Endothelial cell of umbilical vein (primary cell): Measurements from ENCODE around the gene MED16. TPM values are rescaled to one million over a fixed set of nuclear protein-coding genes. Genes with fewer than 3 reads are reported as not detected.

Experiments used
- BruUV-seq: library from RNA; stranded (reverse); fragments of 400-500 nt; replicated peaks from 2 replicates; lab custom pipeline; 2021; lab: Mats Ljungman, UMichigan
- CTCF ChIA-PET: fragments of 300-600, 350-600 bp; sonication (Branson Sonifier 250); formaldehyde crosslinking; loops from one replicate; lab custom pipeline; 2021; ENCODE audit warnings: antibody characterized with exemption, inconsistent platforms; lab: Charles Lee
- POLR2A ChIA-PET: fragments of 300-600, 350-600 bp; sonication (Branson Sonifier 250); formaldehyde crosslinking; loops from one replicate; lab custom pipeline; 2021; ENCODE audit warnings: antibody characterized with exemption, inconsistent platforms; lab: Charles Lee
- DNase-seq: peaks from one replicate; pipeline ENCODE4 v3.0.0-alpha.2; 2011; ENCODE audit warnings: low read depth, low spot score
- FAIRE-seq: peaks from 2 replicates; lab custom pipeline; 2011; peaks lifted over from hg19 to GRCh38; lab: Jason Lieb, UNC
- H2AFZ ChIP-seq: 2 replicates; pipeline ENCODE4 v1.6.0; 2012; ENCODE audit warnings: low read depth, low read length, control low read depth, inconsistent platforms
- H3K27ac ChIP-seq: 2 replicates; pipeline ENCODE4 v1.5.1; 2011; ENCODE audit warnings: low read depth, mild to moderate bottlenecking, control low read depth, low read length, moderate library complexity; ENCODE audit not compliant: insufficient read depth
- H3K27me3 ChIP-seq, 2 experiments: 2 replicates each; pipeline versions ENCODE4 v1.6.0 to v1.6.1; 2011; ENCODE audit warnings: low read length in 2 of 2, mixed read lengths in 1 of 2; ENCODE audit not compliant: control insufficient read depth in 2 of 2, insufficient read depth in 2 of 2
- H3K36me3 ChIP-seq, 2 experiments: 2 replicates in 1 of 2; 3 replicates in 1 of 2; pipeline ENCODE4 v1.5.1; 2011; ENCODE audit warnings: low read length in 2 of 2, mild to moderate bottlenecking in 1 of 2, moderate library complexity in 1 of 2; ENCODE audit not compliant: control insufficient read depth in 2 of 2, insufficient read depth in 2 of 2; ENCODE audit errors: extremely low read depth in 1 of 2
- H3K4me1 ChIP-seq: 3 replicates; pipeline ENCODE4 v1.5.1; 2011; ENCODE audit warnings: mild to moderate bottlenecking, low read length; ENCODE audit not compliant: control insufficient read depth, insufficient read depth; ENCODE audit errors: extremely low read depth
- H3K4me2 ChIP-seq: 2 replicates; pipeline ENCODE4 v1.6.1; 2011; ENCODE audit warnings: low read length, control low read depth, mixed read lengths; ENCODE audit not compliant: insufficient read depth
- H3K4me3 ChIP-seq, 3 experiments: fragments of 200-600 bp in 1 of 3; sonication (generic), shearing (Covaris generic) in 1 of 3; replicated peaks in 1 of 3; 2 replicates each; pipeline ENCODE4 v1.5.1; 2011 to 2016; ENCODE audit warnings: control low read depth in 3 of 3, low read length in 3 of 3, mild to moderate bottlenecking in 2 of 3, inconsistent platforms in 1 of 3, low read depth in 1 of 3, moderate library complexity in 1 of 3; ENCODE audit not compliant: insufficient read depth in 1 of 3
- H3K79me2 ChIP-seq: 2 replicates; pipeline ENCODE4 v1.6.0; 2012; ENCODE audit warnings: low read length, inconsistent platforms; ENCODE audit not compliant: control insufficient read depth, insufficient read depth
- H3K9ac ChIP-seq: replicated peaks from 2 replicates; pipeline ENCODE3; 2011; ENCODE audit warnings: low read length, control low read depth; ENCODE audit not compliant: insufficient read depth; ENCODE audit errors: extremely low read depth
- H3K9me1 ChIP-seq: replicated peaks from 3 replicates; pipeline ENCODE4 v1.6.0; 2011; ENCODE audit warnings: mild to moderate bottlenecking, low read length; ENCODE audit not compliant: control insufficient read depth, insufficient read depth; ENCODE audit errors: extremely low read depth
- H3K9me3 ChIP-seq: replicated peaks from 2 replicates; pipeline ENCODE4 v1.5.1; 2012; ENCODE audit warnings: low read length, inconsistent platforms; ENCODE audit not compliant: control insufficient read depth, insufficient read depth
- H4K20me1 ChIP-seq: replicated peaks from 2 replicates; pipeline ENCODE3; 2011; ENCODE audit warnings: mild to moderate bottlenecking, low read length; ENCODE audit not compliant: control insufficient read depth, insufficient read depth; ENCODE audit errors: extremely low read depth
- EZH2 ChIP-seq: IDR thresholded peaks from 2 replicates; pipeline ENCODE4 v1.6.1; 2012; ENCODE audit warnings: borderline replicate concordance, low read depth, mild to moderate bottlenecking, moderate library complexity, low read length, inconsistent platforms; ENCODE audit not compliant: severe bottlenecking
- FOS ChIP-seq: IDR thresholded peaks from 2 replicates; pipeline ENCODE4 v1.6.1; 2011; ENCODE audit warnings: mild to moderate bottlenecking, low read length, moderate library complexity, borderline replicate concordance; ENCODE audit not compliant: insufficient read depth
- GATA2 ChIP-seq: IDR thresholded peaks from 2 replicates; pipeline ENCODE4 v1.7.0; 2011; ENCODE audit warnings: low read depth, mild to moderate bottlenecking, moderate library complexity, mixed read lengths, low read length; ENCODE audit not compliant: insufficient read length, insufficient read depth
- MAX ChIP-seq: IDR thresholded peaks from 2 replicates; pipeline ENCODE4 v1.6.1; 2011; ENCODE audit not compliant: insufficient read depth, insufficient read length
- MYC ChIP-seq: IDR thresholded peaks from one replicate; pipeline ENCODE4 v1.6.1; 2011; ENCODE audit warnings: mild to moderate bottlenecking, low read depth, low read length
- POLR2A ChIP-seq: IDR thresholded peaks from 2 replicates; pipeline ENCODE4 v1.6.1; 2012; ENCODE audit warnings: low read depth, mild to moderate bottlenecking, control low read depth, low read length
- POLR2AphosphoS5 ChIP-seq: IDR thresholded peaks from 2 replicates; pipeline ENCODE4 v1.6.1; 2012; ENCODE audit warnings: low read depth, mild to moderate bottlenecking, control low read depth, low read length, moderate library complexity; ENCODE audit not compliant: insufficient read depth
- dilution Hi-C: fragments of 300-500 bp; cut with MboI; formaldehyde crosslinking; loops from one replicate; pipeline ENCODE4 v1.15.0; 2019; ENCODE audit warnings: low sequenced_read_pairs; ENCODE audit not compliant: extremely low pct_ligation_motif_present
- intact Hi-C: fragments of 100-400 bp; cut with micrococcal nuclease; formaldehyde crosslinking; loops from one replicate; pipeline ENCODE4 v1.10.0; 2022
- polyA plus RNA-seq, 4 experiments: library from polyadenylated mRNA; depleted of rRNA in 3 of 4; stranded (reverse) in 3 of 4; unstranded in 1 of 4; fragments of >200 nt; gene quantifications; 2 replicates each; pipeline versions ENCODE4 v1.2.1 to v1.2.3, GENCODE V29; 2011 to 2012; ENCODE audit warnings: missing spikeins in 1 of 4
- total RNA-seq: library from RNA; stranded (reverse); gene quantifications from 2 replicates; pipeline ENCODE4 v1.2.3, GENCODE V29; 2021
- TF ChIP-seq, protein P1 (sequence below), 2 donors: IDR thresholded peaks; 1 replicate in 1 of 2; 2 replicates in 1 of 2; pipeline ENCODE4 v1.5.1; 2011; ENCODE audit warnings: low read length in 2 of 2, mild to moderate bottlenecking in 2 of 2, moderate library complexity in 2 of 2, control low read depth in 1 of 2, inconsistent platforms in 1 of 2, low read depth in 1 of 2; ENCODE audit not compliant: insufficient read depth in 1 of 2; ENCODE audit errors: extremely low read depth in 1 of 2

MED16 gene
- total and polyA plus RNA-seq, 2 donors (not counting 3 experiments of a cell fraction or from before 2014, with no cell fraction given), result 63.1 to 66.5 TPM

DNA sequence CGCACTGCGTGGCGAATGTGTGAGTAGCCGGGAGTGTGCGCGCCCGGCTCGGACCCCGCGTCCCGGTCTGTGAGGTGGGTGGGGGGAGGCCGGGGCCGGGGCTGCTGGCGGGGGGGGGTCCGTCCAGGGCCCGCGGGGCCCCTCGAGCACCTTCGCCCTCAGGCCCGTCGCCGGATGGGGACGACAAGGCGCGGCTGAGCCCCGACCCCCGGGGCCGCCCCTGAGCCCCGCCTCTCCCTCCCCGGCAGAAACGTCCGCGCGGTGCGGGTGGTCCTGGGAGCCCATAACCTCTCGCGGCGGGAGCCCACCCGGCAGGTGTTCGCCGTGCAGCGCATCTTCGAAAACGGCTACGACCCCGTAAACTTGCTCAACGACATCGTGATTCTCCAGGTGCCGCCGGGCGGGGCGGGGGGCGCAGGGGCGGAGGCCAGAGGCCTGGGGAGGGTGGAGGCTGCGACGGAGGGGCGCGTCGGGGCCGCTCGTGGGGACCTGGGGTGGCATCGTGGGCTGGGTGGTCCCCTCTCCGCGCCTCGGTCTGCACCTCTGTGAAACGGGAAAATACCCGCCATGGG is 39.9 kb downstream of the MED16 start:
- CTCF ChIA-PET, result no interaction called here

More for the DNA sequence above, 39.9 kb downstream of the MED16 start:
- H3K27ac ChIP-seq, result no peak overlapping the region
- dilution Hi-C loops (no loop called here), intact Hi-C loops (no loop called here)
- no peak overlapping the region for H2AFZ ChIP-seq
- H3K79me2 ChIP-seq, result no peaks in the 10 kb centered on the region
- no peaks in the 10 kb centered on the region for H3K27me3 ChIP-seq
- no peaks in the 10 kb centered on the region for H4K20me1 ChIP-seq
- no TSS peak for BruUV-seq
- DNase-seq (no peak), FAIRE-seq (no peak)
- no peaks in the 10 kb centered on the region for H3K9me3 ChIP-seq
- no peak overlapping the region for H3K4me2 ChIP-seq
- H3K9ac ChIP-seq, result no peak overlapping the region
- H3K36me3 ChIP-seq, result no peaks in the 10 kb centered on the region
- POLR2A ChIA-PET, result no interaction called here
- no peaks in the 10 kb centered on the region for H3K4me1 ChIP-seq
- no peaks in the 10 kb centered on the region for H3K9me1 ChIP-seq
- TF ChIP-seq POLR2A (no peak), MYC (no peak), POLR2AphosphoS5 (no peak), EZH2 (no peak), MAX (no peak), FOS (no peak), GATA2 (no peak)
- TF ChIP-seq, protein P1, sequence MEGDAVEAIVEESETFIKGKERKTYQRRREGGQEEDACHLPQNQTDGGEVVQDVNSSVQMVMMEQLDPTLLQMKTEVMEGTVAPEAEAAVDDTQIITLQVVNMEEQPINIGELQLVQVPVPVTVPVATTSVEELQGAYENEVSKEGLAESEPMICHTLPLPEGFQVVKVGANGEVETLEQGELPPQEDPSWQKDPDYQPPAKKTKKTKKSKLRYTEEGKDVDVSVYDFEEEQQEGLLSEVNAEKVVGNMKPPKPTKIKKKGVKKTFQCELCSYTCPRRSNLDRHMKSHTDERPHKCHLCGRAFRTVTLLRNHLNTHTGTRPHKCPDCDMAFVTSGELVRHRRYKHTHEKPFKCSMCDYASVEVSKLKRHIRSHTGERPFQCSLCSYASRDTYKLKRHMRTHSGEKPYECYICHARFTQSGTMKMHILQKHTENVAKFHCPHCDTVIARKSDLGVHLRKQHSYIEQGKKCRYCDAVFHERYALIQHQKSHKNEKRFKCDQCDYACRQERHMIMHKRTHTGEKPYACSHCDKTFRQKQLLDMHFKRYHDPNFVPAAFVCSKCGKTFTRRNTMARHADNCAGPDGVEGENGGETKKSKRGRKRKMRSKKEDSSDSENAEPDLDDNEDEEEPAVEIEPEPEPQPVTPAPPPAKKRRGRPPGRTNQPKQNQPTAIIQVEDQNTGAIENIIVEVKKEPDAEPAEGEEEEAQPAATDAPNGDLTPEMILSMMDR (IDR thresholded peaks at IDR 0.05; ENCODE audit: extremely low read depth in 1 of 2, insufficient read depth in 1 of 2, low read depth in 1 of 2, low read length in 2 of 2), result no peak
- H3K4me3 ChIP-seq, result no peak overlapping the region
